GM23338 (cell line): ENCODE measurements around the gene CAPN8. TPM values are rescaled to one million over a fixed set of nuclear protein-coding genes. Genes with fewer than 3 reads are reported as not detected.

Experiments used
- ATAC-seq: fragments of 200-7000 bp; cut with Tn5 transposase; 3 replicates; pipeline ENCODE4 v1.9.1; 2020
- DNase-seq: peaks from one replicate; pipeline ENCODE4 v3.0.0-alpha.2; 2015; ENCODE audit warnings: low spot score
- H2AFZ ChIP-seq: fragments of 200-600 bp; sonication (generic); 2 replicates; pipeline ENCODE4 v1.8.0; 2016; ENCODE audit warnings: antibody characterized with exemption, mild to moderate bottlenecking, moderate library complexity
- H3F3A ChIP-seq: fragments of 200-600 bp; sonication (generic); replicated peaks from 2 replicates; pipeline ENCODE4 v1.8.0; 2017; ENCODE audit warnings: antibody characterized with exemption, mixed run types, low read depth
- H3K27ac ChIP-seq: fragments of 200-600 bp; sonication (generic); 2 replicates; pipeline ENCODE4 v1.6.1; 2016; ENCODE audit warnings: low read depth
- H3K27me3 ChIP-seq: fragments of 200-600 bp; sonication (generic); 2 replicates; pipeline ENCODE4 v1.8.0; 2016; ENCODE audit warnings: mild to moderate bottlenecking, mixed run types, moderate library complexity; ENCODE audit not compliant: insufficient read depth
- H3K36me3 ChIP-seq: fragments of 200-600 bp; sonication (generic); 2 replicates; pipeline ENCODE4 v1.8.0; 2016; ENCODE audit warnings: mild to moderate bottlenecking; ENCODE audit not compliant: insufficient read depth
- H3K4me1 ChIP-seq: fragments of 200-600 bp; sonication (generic); 2 replicates; pipeline ENCODE4 v1.8.0; 2016; ENCODE audit warnings: mild to moderate bottlenecking, moderate library complexity; ENCODE audit not compliant: insufficient read depth
- H3K4me2 ChIP-seq: fragments of 200-600 bp; sonication (generic); 2 replicates; pipeline ENCODE4 v1.7.1; 2017; ENCODE audit warnings: mixed run types
- H3K4me3 ChIP-seq: fragments of 200-600 bp; sonication (generic); 2 replicates; pipeline ENCODE4 v1.6.1; 2016; ENCODE audit warnings: mixed run types
- H3K79me2 ChIP-seq: fragments of 200-600 bp; sonication (generic); replicated peaks from 2 replicates; pipeline ENCODE4 v1.8.0; 2017; ENCODE audit warnings: mild to moderate bottlenecking; ENCODE audit not compliant: insufficient read depth
- H3K9me2 ChIP-seq: fragments of 200-600 bp; sonication (generic); 2 replicates; pipeline ENCODE4 v1.8.0; 2017; ENCODE audit not compliant: insufficient read depth
- H4K20me1 ChIP-seq: fragments of 200-600 bp; sonication (generic); replicated peaks from 2 replicates; pipeline ENCODE4 v1.8.0; 2017; ENCODE audit warnings: mild to moderate bottlenecking; ENCODE audit not compliant: insufficient read depth
- H3K27ac Mint-ChIP-seq: 2 replicates; pipeline ENCODE4 v1.8.0; 2020; ENCODE audit warnings: inconsistent platforms, mild to moderate bottlenecking, moderate library complexity, mixed read lengths
- H3K27me3 Mint-ChIP-seq: 3 replicates; pipeline ENCODE4 v1.8.0; 2022; ENCODE audit warnings: low read depth, mild to moderate bottlenecking, moderate library complexity, mixed read lengths, inconsistent platforms; ENCODE audit not compliant: insufficient read depth, poor library complexity
- H3K36me3 Mint-ChIP-seq: 3 replicates; pipeline ENCODE4 v1.8.0; 2021; ENCODE audit warnings: low read depth, mild to moderate bottlenecking, inconsistent platforms, moderate library complexity, mixed read lengths
- H3K4me1 Mint-ChIP-seq: 3 replicates; pipeline ENCODE4 v1.8.0; 2020; ENCODE audit warnings: mild to moderate bottlenecking, inconsistent platforms, mixed read lengths
- H3K4me3 Mint-ChIP-seq: 3 replicates; pipeline ENCODE4 v1.8.0; 2021; ENCODE audit warnings: moderate library complexity, mild to moderate bottlenecking, inconsistent platforms, mixed read lengths
- H3K9me3 Mint-ChIP-seq: 3 replicates; pipeline ENCODE4 v1.8.0; 2020; ENCODE audit warnings: moderate library complexity, mild to moderate bottlenecking, inconsistent platforms, mixed read lengths
- CREB1 ChIP-seq: fragments of 250-450 bp; sonication (Bioruptor Pico); IDR thresholded peaks from 2 replicates; pipeline ENCODE4 v1.5.0; 2020; ENCODE audit warnings: low read depth, mild to moderate bottlenecking, moderate library complexity
- ETS1 ChIP-seq: IDR thresholded peaks from 2 replicates; pipeline ENCODE4 v1.6.1; 2016; ENCODE audit warnings: antibody characterized with exemption
- EZH2 ChIP-seq: fragments of 200-600 bp; sonication (generic); IDR thresholded peaks from one replicate; pipeline ENCODE4 v1.8.0; 2017; ENCODE audit warnings: antibody characterized with exemption, mild to moderate bottlenecking, low read depth; ENCODE audit not compliant: unreplicated experiment
- EZH2phosphoT487 ChIP-seq: fragments of 200-600 bp; sonication (generic); IDR thresholded peaks from one replicate; pipeline ENCODE4 v1.8.1; 2018; ENCODE audit warnings: antibody characterized with exemption; ENCODE audit not compliant: unreplicated experiment
- JUNB ChIP-seq: IDR thresholded peaks from one replicate; pipeline ENCODE4 v1.6.1; 2016; ENCODE audit warnings: antibody characterized with exemption; ENCODE audit not compliant: unreplicated experiment
- NANOG ChIP-seq: IDR thresholded peaks from 2 replicates; pipeline ENCODE4 v1.6.1; 2016; ENCODE audit warnings: antibody characterized with exemption, borderline replicate concordance
- POLR2AphosphoS5 ChIP-seq: IDR thresholded peaks from 2 replicates; pipeline ENCODE4 v1.6.1; 2016; ENCODE audit warnings: antibody characterized with exemption, low read depth
- REST ChIP-seq: IDR thresholded peaks from one replicate; pipeline ENCODE4 v1.6.1; 2018; ENCODE audit warnings: antibody characterized with exemption; ENCODE audit not compliant: unreplicated experiment
- STAT1 ChIP-seq: IDR thresholded peaks from one replicate; pipeline ENCODE4 v1.6.1; 2016; ENCODE audit warnings: antibody characterized with exemption; ENCODE audit not compliant: unreplicated experiment
- ZNF114 ChIP-seq: fragments of 250-450 bp; sonication (Bioruptor Pico); IDR thresholded peaks from 2 replicates; pipeline ENCODE4 v1.5.0; 2020; ENCODE audit warnings: mild to moderate bottlenecking, moderate library complexity
- ZNF331 ChIP-seq: fragments of 250-450 bp; sonication (Bioruptor Pico); IDR thresholded peaks from 2 replicates; pipeline ENCODE4 v1.5.0; 2020; ENCODE audit warnings: low read depth, mild to moderate bottlenecking, moderate library complexity
- polyA plus RNA-seq: library from polyadenylated mRNA; unstranded; fragments of >200 nt; fragmentation: Nextera tagmentation; extraction: Ambion mirVana; gene quantifications from 2 replicates; pipeline ENCODE4 v1.2.1, GENCODE V29; 2016
- total RNA-seq: library from RNA; depleted of rRNA; stranded (reverse); fragments of >200 nt; shearing (Covaris generic); gene quantifications from 2 replicates; pipeline ENCODE4 v1.2.3, GENCODE V29; 2014

The CAPN8 gene
- total and polyA plus RNA-seq, 2 experiments from 2014 or later: not detected

GRCh38 chr1:223617323-223618070 lies 48.0 kb downstream of the CAPN8 start (continued):
- TF ChIP-seq REST (no peak), ZNF331 (no peak), ETS1 (no peak), EZH2 (no peak), NANOG (no peak), EZH2phosphoT487 (no peak)

GRCh38 chr1:223616586-223616985 lies 48.9 kb downstream of the CAPN8 start:
- Histone ChIP-seq H2AFZ (no peak overlapping the region), H3K9me2 (no peaks in the 10 kb centered on the region; the same call in 1 of the 2 replicates), H3K4me2 (no peak overlapping the region), H3K4me1 (no peaks in the 10 kb centered on the region), H3K36me3 (no peaks in the 10 kb centered on the region; the same call in 1 of the 2 replicates), H4K20me1 (no peaks in the 10 kb centered on the region), H3K4me3 (no peak overlapping the region), H3K27me3 (no peaks in the 10 kb centered on the region), H3K27ac (no peak overlapping the region), H3K79me2 (no peaks in the 10 kb centered on the region), H3F3A (no peaks in the 10 kb centered on the region)
- DNase-seq (no peak), ATAC-seq (no peak)
- Mint-ChIP-seq H3K4me1 (no peaks in the 10 kb centered on the region), H3K4me3 (no peak overlapping the region), H3K27ac (no peak overlapping the region), H3K27me3 (peaks cover 4% of the 10 kb centered on the region), H3K9me3 (peaks cover 2% of the 10 kb centered on the region), H3K36me3 (peaks cover 1% of the 10 kb centered on the region; the same call in 1 of the 3 replicates)
- no peak for TF ChIP-seq REST
- no peak for TF ChIP-seq ETS1
- TF ChIP-seq ZNF331: no peak
- TF ChIP-seq POLR2AphosphoS5: no peak
- TF ChIP-seq JUNB: no peak
- no peak for TF ChIP-seq STAT1
- no peak for TF ChIP-seq EZH2
- TF ChIP-seq EZH2phosphoT487: no peak
- no peak for TF ChIP-seq ZNF114 (CRISPR knock-in tag)
- no peak for TF ChIP-seq CREB1 (CRISPR knock-in tag)
- no peak for TF ChIP-seq NANOG
